HepG2 (cell line): ENCODE data around the gene CERS6. TPM values are rescaled to one million over a fixed set of nuclear protein-coding genes. Genes with fewer than 3 reads are reported as not detected.

Experiments
- ATAC-seq: fragments of 200-7000 bp; cut with Tn5 transposase; 3 replicates; pipeline ENCODE4 v1.9.1; 2020; ENCODE audit warnings: mild to moderate bottlenecking, moderate library complexity
- BruUV-seq: library from RNA; stranded (reverse); fragments of 400-500 nt; replicated peaks from 2 replicates; lab custom pipeline; 2021; lab: Mats Ljungman, UMichigan
- CTCF ChIA-PET: fragments of 300-600 bp; formaldehyde crosslinking; extraction: SDS; loops from one replicate; lab custom pipeline; 2021; ENCODE audit warnings: low total read pairs, inconsistent platforms, low intra/inter-chr PET ratio; lab: Yijun Ruan, JAX
- POLR2A ChIA-PET: fragments of 350-600 bp; sonication (Branson Sonifier 250); formaldehyde crosslinking; loops from one replicate; lab custom pipeline; 2020; ENCODE audit warnings: antibody characterized with exemption, inconsistent platforms; lab: Yijun Ruan, JAX
- DNase-seq: peaks from one replicate; pipeline ENCODE4 v3.0.0-alpha.2; 2015; ENCODE audit warnings: low spot score
- FAIRE-seq: peaks from 3 replicates; lab custom pipeline; 2011; peaks lifted over from hg19 to GRCh38; lab: Jason Lieb, UNC
- H2AFZ ChIP-seq: one replicate; pipeline ENCODE4 v1.6.1; 2011; ENCODE audit warnings: low read length, inconsistent platforms
- H3K27ac ChIP-seq: fragments of 300-600 bp; 3 replicates; pipeline ENCODE4 v1.8.0; 2011; ENCODE audit warnings: mixed run types, mild to moderate bottlenecking, mixed read lengths, low read length, inconsistent platforms; ENCODE audit not compliant: insufficient read depth; ENCODE audit errors: extremely low read length
- H3K27me3 ChIP-seq, 2 experiments: fragments of 200-600 bp in 1 of 2; 2 replicates in 1 of 2; 3 replicates in 1 of 2; pipeline versions ENCODE4 v1.6.0 to v1.8.0; 2011; ENCODE audit warnings: low read length in 2 of 2, mild to moderate bottlenecking in 2 of 2, moderate library complexity in 2 of 2, inconsistent platforms in 1 of 2; ENCODE audit not compliant: insufficient read depth in 2 of 2, control insufficient read depth in 1 of 2
- H3K36me3 ChIP-seq, 2 experiments: fragments of 200-600 bp in 1 of 2; replicated peaks in 1 of 2; 2 replicates in 1 of 2; 3 replicates in 1 of 2; pipeline versions ENCODE4 v1.5.1 to v1.8.0; 2011; ENCODE audit warnings: low read length in 2 of 2, inconsistent platforms in 1 of 2; ENCODE audit not compliant: insufficient read depth in 2 of 2, control insufficient read depth in 1 of 2
- H3K4me1 ChIP-seq: 2 replicates; pipeline ENCODE4 v1.5.1; 2012; ENCODE audit warnings: low read length, inconsistent platforms; ENCODE audit not compliant: insufficient read depth
- H3K4me2 ChIP-seq: 2 replicates; pipeline ENCODE4 v1.6.0; 2011; ENCODE audit warnings: low read depth, low read length, inconsistent platforms
- H3K4me3 ChIP-seq, 3 experiments: fragments of 200-600 bp in 1 of 3; sonication (generic), shearing (Covaris generic) in 1 of 3; replicated peaks in 1 of 3; 2 replicates each; pipeline ENCODE4 v1.5.1; 2011 to 2016; ENCODE audit warnings: low read length in 3 of 3, inconsistent platforms in 2 of 3, low read depth in 2 of 3, mild to moderate bottlenecking in 2 of 3, control low read depth in 1 of 3, mixed read lengths in 1 of 3; ENCODE audit not compliant: insufficient read depth in 1 of 3
- H3K79me2 ChIP-seq: one replicate; pipeline ENCODE4 v1.6.1; 2011; ENCODE audit warnings: low read length, inconsistent platforms; ENCODE audit not compliant: insufficient read depth
- H3K9ac ChIP-seq: 2 replicates; pipeline ENCODE4 v1.6.0; 2011; ENCODE audit warnings: mild to moderate bottlenecking, low read depth, low read length, inconsistent platforms; ENCODE audit not compliant: insufficient read depth
- H3K9me3 ChIP-seq: 2 replicates; pipeline ENCODE4 v1.5.1; 2012; ENCODE audit warnings: mild to moderate bottlenecking, low read length
- H4K20me1 ChIP-seq: 2 replicates; pipeline ENCODE4 v1.6.0; 2011; ENCODE audit warnings: inconsistent platforms, mild to moderate bottlenecking, low read length, moderate library complexity; ENCODE audit not compliant: insufficient read depth
- JDP2 ChIP-seq: sonication (generic); formaldehyde crosslinking; IDR thresholded peaks from 2 replicates; pipeline ENCODE4 v1.8.1; 2022; ENCODE audit warnings: missing genetic modification reagents, borderline replicate concordance
- NFIC ChIP-seq: IDR thresholded peaks from 2 replicates; pipeline ENCODE4 v1.6.1; 2012; ENCODE audit warnings: mild to moderate bottlenecking, low read length, inconsistent platforms
- RBM22 ChIP-seq: fragments of 200-400 bp; formaldehyde crosslinking; optimal IDR thresholded peaks from 2 replicates; pipeline ENCODE3; 2017; ENCODE audit warnings: mild to moderate bottlenecking, low read length, moderate library complexity
- RNF2 ChIP-seq: fragments of 450-650 bp; conservative IDR thresholded peaks from 2 replicates; pipeline ENCODE4 v1.6.1; 2016; ENCODE audit warnings: low read depth
- WGBS: methylation state at CpG from one replicate; pipeline ENCODE4 v1.1.6; 2017; ENCODE audit warnings: low lambda C conversion rate; 5-methylcytosine and 5-hydroxymethylcytosine counted together
- in situ Hi-C: cut with HindIII; loops from 2 replicates; pipeline ENCODE4 v1.10.0; 2017; ENCODE audit warnings: low pct_unique_long_range_greater_than_20kb; ENCODE audit not compliant: extremely low pct_ligation_motif_present
- intact Hi-C: fragments of 100-400 bp; cut with micrococcal nuclease; formaldehyde crosslinking; loops from one replicate; pipeline ENCODE4 v1.10.0; 2022; ENCODE audit not compliant: unreplicated experiment
- polyA plus RNA-seq, 8 experiments: library from polyadenylated mRNA; depleted of rRNA in 3 of 8; stranded (reverse) in 7 of 8; unstranded in 1 of 8; fragments of >200 nt; fragmentation: Illumina TruSeq in 4 of 8; extraction: Trizol in 4 of 8; gene quantifications; 2 replicates each; pipeline versions ENCODE4 v1.2.1 to v1.2.3, GENCODE V29; 2011 to 2016; ENCODE audit warnings: low read depth in 4 of 8, missing spikeins in 1 of 8, mixed read lengths in 1 of 8; ENCODE audit not compliant: insufficient read depth in 1 of 8
- total RNA-seq, 5 experiments: library from RNA; depleted of rRNA; stranded (reverse); fragments of >200 nt; fragmentation: Illumina TruSeq; extraction: Trizol; gene quantifications; 2 replicates each; pipeline ENCODE4 v1.2.3, GENCODE V29; 2016; ENCODE audit warnings: low read depth in 1 of 5
- TF ChIP-seq, protein P1 (sequence below): sonication (generic); formaldehyde crosslinking; IDR thresholded peaks from 2 replicates; pipeline ENCODE4 v1.5.1; 2020; ENCODE audit warnings: missing genetic modification reagents, mild to moderate bottlenecking, borderline replicate concordance
- TF ChIP-seq, protein P2 (sequence below): sonication (generic); formaldehyde crosslinking; IDR thresholded peaks from 2 replicates; pipeline ENCODE4 v1.8.0; 2023; ENCODE audit warnings: mild to moderate bottlenecking, missing genetic modification reagents

The CERS6 gene
- total and polyA plus RNA-seq, 2 of the 13 experiments (the other 11 are each of a cell fraction or from before 2014, with no cell fraction given) = 10.1 to 20.3 TPM

DNA sequence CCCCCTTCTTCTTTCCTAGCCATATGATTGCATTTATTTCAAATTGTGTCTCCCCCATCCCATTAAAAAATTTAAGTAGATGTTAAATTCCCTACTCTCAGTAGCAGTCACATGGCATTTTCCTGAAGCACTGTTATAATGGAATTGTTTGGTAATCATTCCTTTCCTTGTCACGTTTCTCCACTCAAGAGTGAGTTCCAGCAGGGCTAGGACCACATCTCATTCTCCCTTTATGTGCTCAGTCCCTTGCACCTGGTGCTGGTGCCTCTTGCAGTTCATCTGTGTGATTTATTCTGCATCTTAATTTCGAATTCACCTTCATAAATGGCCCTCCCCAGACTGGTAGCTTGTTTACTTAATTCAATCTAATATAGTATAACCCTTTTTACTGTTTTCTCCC, 276.0 kb downstream of the CERS6 start:
- Histone ChIP-seq H3K9ac (no peak overlapping the region), H3K36me3 (no peaks in the 10 kb centered on the region; a peak in 1 of 5 replicates), H3K9me3 (no peaks in the 10 kb centered on the region)
- CTCF ChIA-PET = no interaction called here
- no peak for FAIRE-seq
- no peak for ATAC-seq
- no peak for DNase-seq
- TF ChIP-seq, protein P1, sequence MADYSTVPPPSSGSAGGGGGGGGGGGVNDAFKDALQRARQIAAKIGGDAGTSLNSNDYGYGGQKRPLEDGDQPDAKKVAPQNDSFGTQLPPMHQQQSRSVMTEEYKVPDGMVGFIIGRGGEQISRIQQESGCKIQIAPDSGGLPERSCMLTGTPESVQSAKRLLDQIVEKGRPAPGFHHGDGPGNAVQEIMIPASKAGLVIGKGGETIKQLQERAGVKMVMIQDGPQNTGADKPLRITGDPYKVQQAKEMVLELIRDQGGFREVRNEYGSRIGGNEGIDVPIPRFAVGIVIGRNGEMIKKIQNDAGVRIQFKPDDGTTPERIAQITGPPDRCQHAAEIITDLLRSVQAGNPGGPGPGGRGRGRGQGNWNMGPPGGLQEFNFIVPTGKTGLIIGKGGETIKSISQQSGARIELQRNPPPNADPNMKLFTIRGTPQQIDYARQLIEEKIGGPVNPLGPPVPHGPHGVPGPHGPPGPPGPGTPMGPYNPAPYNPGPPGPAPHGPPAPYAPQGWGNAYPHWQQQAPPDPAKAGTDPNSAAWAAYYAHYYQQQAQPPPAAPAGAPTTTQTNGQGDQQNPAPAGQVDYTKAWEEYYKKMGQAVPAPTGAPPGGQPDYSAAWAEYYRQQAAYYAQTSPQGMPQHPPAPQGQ (CRISPR knock-in tag) = no peak
- no peak for TF ChIP-seq NFIC
- TF ChIP-seq, all 625 proteins: peak for 0
- Histone ChIP-seq H3K4me2 (no peak overlapping the region), H3K4me1 (no peaks in the 10 kb centered on the region), H2AFZ (no peak overlapping the region), H3K79me2 (no peaks in the 10 kb centered on the region), H4K20me1 (no peaks in the 10 kb centered on the region), H3K27me3 (no peaks in the 10 kb centered on the region), H3K27ac (no peak overlapping the region), H3K4me3 (no peak overlapping the region)
- intact Hi-C loops (no loop called here), in situ Hi-C loops (no loop called here)
- no TSS peak for BruUV-seq
- 87% methylated on average over 2 of the region's 2 CpGs for WGBS
- POLR2A ChIA-PET = no interaction called here

DNA sequence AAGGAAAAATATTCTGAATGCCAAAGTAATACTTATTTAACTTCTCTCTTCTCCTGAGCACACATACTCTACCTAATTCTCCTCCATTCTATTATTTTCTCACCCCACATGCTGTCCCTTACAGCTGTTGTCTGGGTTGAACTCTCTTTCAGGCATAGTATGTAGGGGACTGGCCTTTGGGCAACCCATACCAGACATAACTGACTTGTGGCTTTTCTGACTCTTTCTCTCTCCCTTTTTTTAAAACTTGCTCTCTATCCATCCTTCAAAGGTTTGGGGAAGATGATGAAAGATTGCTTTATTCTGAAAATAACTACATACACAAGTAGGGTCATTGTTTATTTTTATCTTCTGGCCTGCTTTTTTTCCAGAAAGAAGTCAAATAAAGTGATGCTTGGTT, 276.4 kb downstream of the CERS6 start:
- H3K9ac ChIP-seq = no peak overlapping the region
- ATAC-seq (no peak), DNase-seq (no peak), FAIRE-seq (no peak)
- H3K79me2 ChIP-seq = no peaks in the 10 kb centered on the region
- in situ Hi-C loops = no loop called here
- ChIA-PET POLR2A (no interaction called here), CTCF (no interaction called here)
- H4K20me1 ChIP-seq = no peaks in the 10 kb centered on the region
- no peak for TF ChIP-seq RBM22
- no peak for TF ChIP-seq RNF2
- no peak for TF ChIP-seq JDP2 (CRISPR knock-in tag)
- TF ChIP-seq, protein P2, sequence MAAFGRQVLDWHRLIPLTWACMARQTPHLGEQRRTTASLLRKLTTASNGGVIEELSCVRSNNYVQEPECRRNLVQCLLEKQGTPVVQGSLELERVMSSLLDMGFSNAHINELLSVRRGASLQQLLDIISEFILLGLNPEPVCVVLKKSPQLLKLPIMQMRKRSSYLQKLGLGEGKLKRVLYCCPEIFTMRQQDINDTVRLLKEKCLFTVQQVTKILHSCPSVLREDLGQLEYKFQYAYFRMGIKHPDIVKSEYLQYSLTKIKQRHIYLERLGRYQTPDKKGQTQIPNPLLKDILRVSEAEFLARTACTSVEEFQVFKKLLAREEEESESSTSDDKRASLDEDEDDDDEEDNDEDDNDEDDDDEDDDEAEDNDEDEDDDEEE (CRISPR knock-in tag) = no peak
- no TSS peak for BruUV-seq
- H3K4me1 ChIP-seq = no peaks in the 10 kb centered on the region
- intact Hi-C loops = no loop called here
- no peaks in the 10 kb centered on the region for H3K9me3 ChIP-seq
- no peaks in the 10 kb centered on the region; a peak in 1 of 5 replicates for H3K36me3 ChIP-seq
- no peak overlapping the region for H3K27ac ChIP-seq
- H3K4me3 ChIP-seq = no peak overlapping the region
- H3K4me2 ChIP-seq = no peak overlapping the region
- H3K27me3 ChIP-seq = no peaks in the 10 kb centered on the region
- H2AFZ ChIP-seq = no peak overlapping the region
